NK-92 (cell line): ENCODE measurements around the gene FNDC3A.

Experiments used
- DNase-seq: peaks from one replicate; lab custom pipeline; 2025; ENCODE audit not compliant: unreplicated experiment; lab: John Stamatoyannopoulos, UW

Gene FNDC3A

GRCh38 chr13:48975856-48976575 lies at the start of gene FNDC3A:
Gene FNDC3A, plus strand, starts transcription at chr13:48975912. Its CDS starts 30,279 bp downstream, at chr13:49006191.
- DNase-seq = no peak

GRCh38 chr13:48928757-48929430 lies 46.8 kb upstream of the FNDC3A start:
- DNase-seq = no peak

GRCh38 chr13:48930918-48931317 lies 44.8 kb upstream of the FNDC3A start:
- DNase-seq = no peak

GRCh38 chr13:48938308-48938943 lies 37.3 kb upstream of the FNDC3A start:
- no peak for DNase-seq

GRCh38 chr13:48939728-48940127 lies 36.0 kb upstream of the FNDC3A start:
- no peak for DNase-seq

- DNase-seq = no peak
Observed at GRCh38 chr13:48942131-48942530, 33.6 kb upstream of the FNDC3A start.

GRCh38 chr13:48944221-48944620 lies 31.5 kb upstream of the FNDC3A start:
- no peak for DNase-seq

- no peak for DNase-seq
Observed at GRCh38 chr13:48945626-48946025, 30.1 kb upstream of the FNDC3A start.

GRCh38 chr13:48946163-48946562 lies 29.5 kb upstream of the FNDC3A start:
- no peak for DNase-seq

GRCh38 chr13:48949566-48950500 lies 25.9 kb upstream of the FNDC3A start:
- no peak for DNase-seq

- no peak for DNase-seq
Observed at GRCh38 chr13:48950501-48950875, 25.2 kb upstream of the FNDC3A start.

- no peak for DNase-seq
Observed at GRCh38 chr13:48954081-48954480, 21.6 kb upstream of the FNDC3A start.

GRCh38 chr13:48955536-48955935 lies 20.2 kb upstream of the FNDC3A start:
- DNase-seq = no peak

- no peak for DNase-seq
Observed at GRCh38 chr13:48961379-48961778, 14.3 kb upstream of the FNDC3A start.

- DNase-seq = no peak
Observed at GRCh38 chr13:48962281-48962680, 13.4 kb upstream of the FNDC3A start.

- DNase-seq = no peak
Observed at GRCh38 chr13:48965736-48966135, 10.0 kb upstream of the FNDC3A start.

- no peak for DNase-seq
Observed at GRCh38 chr13:48969685-48970084, 6.0 kb upstream of the FNDC3A start.

GRCh38 chr13:48973845-48974431 lies 1.8 kb upstream of the FNDC3A start:
- no peak for DNase-seq

- DNase-seq = no peak
Observed at GRCh38 chr13:48975101-48975855, 434 bp upstream of the FNDC3A start.
